Stimulated activated CD4-positive, alpha-beta T cell treated with anti-CD3 and anti-CD28 coated beads, Interleukin-4, amount 100 ng/mL, for 48 hours (primary cell): ENCODE measurements around the gene PLA2G2D.

Experiments used
- DNase-seq, 2 donors: peaks; one replicate each; pipeline ENCODE4 v3.0.0-alpha.2; 2020; ENCODE audit warnings: low read depth in 2 of 2

The PLA2G2D gene

GRCh38 chr1:20089328-20090077 lies 29.8 kb downstream of the PLA2G2D start:
- DNase-seq, result no peak

- no peak for DNase-seq
Observed at GRCh38 chr1:20087668-20088067, 31.7 kb downstream of the PLA2G2D start.

- DNase-seq, result no peak
Observed at GRCh38 chr1:20086800-20087199, 32.5 kb downstream of the PLA2G2D start.

- DNase-seq, result no peak
Observed at GRCh38 chr1:20083178-20083944, 36.0 kb downstream of the PLA2G2D start.

- no peak for DNase-seq
Observed at GRCh38 chr1:20082772-20083171, 36.6 kb downstream of the PLA2G2D start.

GRCh38 chr1:20081353-20081810 lies 38.0 kb downstream of the PLA2G2D start:
- no peak for DNase-seq

- DNase-seq, result no peak
Observed at GRCh38 chr1:20080441-20081352, 38.6 kb downstream of the PLA2G2D start.

- no peak for DNase-seq
Observed at GRCh38 chr1:20079661-20080305, 39.6 kb downstream of the PLA2G2D start.

GRCh38 chr1:20078711-20079110 lies 40.6 kb downstream of the PLA2G2D start:
- no peak for DNase-seq

- no peak for DNase-seq
Observed at GRCh38 chr1:20078171-20078651, 41.1 kb downstream of the PLA2G2D start.

- no peak for DNase-seq
Observed at GRCh38 chr1:20076710-20077461, 42.5 kb downstream of the PLA2G2D start.

GRCh38 chr1:20076223-20076622 lies 43.1 kb downstream of the PLA2G2D start:
- no peak for DNase-seq

GRCh38 chr1:20075345-20075744 lies 44.0 kb downstream of the PLA2G2D start:
- no peak for DNase-seq

GRCh38 chr1:20074725-20075171 lies 44.6 kb downstream of the PLA2G2D start:
- no peak for DNase-seq

- no peak for DNase-seq
Observed at GRCh38 chr1:20074055-20074724, 45.1 kb downstream of the PLA2G2D start.

- no peak for DNase-seq
Observed at GRCh38 chr1:20073256-20073655, 46.1 kb downstream of the PLA2G2D start.

GRCh38 chr1:20072771-20073170 lies 46.6 kb downstream of the PLA2G2D start:
- DNase-seq, result no peak

GRCh38 chr1:20071416-20071815 lies 47.9 kb downstream of the PLA2G2D start:
- no peak for DNase-seq

GRCh38 chr1:20070357-20070756 lies 49.0 kb downstream of the PLA2G2D start:
- no peak for DNase-seq

GRCh38 chr1:20069874-20070273 lies 49.5 kb downstream of the PLA2G2D start, which contains the start of gene PLA2G5:
PLA2G5 (plus strand) TSS chr1:20070194; CDS start chr1:20084831, 14,637 bp downstream.
- DNase-seq, result no peak
